Endothelial cell of umbilical vein (primary cell): Measurements from ENCODE around the gene ALG12.

ENCODE experiments used
- CTCF ChIP-seq, 2 donors: IDR thresholded peaks; 1 replicate in 1 of 2; 2 replicates in 1 of 2; pipeline ENCODE4 v1.5.1; 2011; ENCODE audit warnings: low read length in 2 of 2, mild to moderate bottlenecking in 2 of 2, moderate library complexity in 2 of 2, control low read depth in 1 of 2, inconsistent platforms in 1 of 2, low read depth in 1 of 2; ENCODE audit not compliant: insufficient read depth in 1 of 2; ENCODE audit errors: extremely low read depth in 1 of 2
- EZH2 ChIP-seq: IDR thresholded peaks from 2 replicates; pipeline ENCODE4 v1.6.1; 2012; ENCODE audit warnings: borderline replicate concordance, low read depth, mild to moderate bottlenecking, moderate library complexity, low read length, inconsistent platforms; ENCODE audit not compliant: severe bottlenecking
- FOS ChIP-seq: IDR thresholded peaks from 2 replicates; pipeline ENCODE4 v1.6.1; 2011; ENCODE audit warnings: mild to moderate bottlenecking, low read length, moderate library complexity, borderline replicate concordance; ENCODE audit not compliant: insufficient read depth
- JUN ChIP-seq: IDR thresholded peaks from 2 replicates; pipeline ENCODE4 v1.6.1; 2011; ENCODE audit warnings: borderline replicate concordance, low read depth; ENCODE audit not compliant: insufficient read length, insufficient read depth
- MAX ChIP-seq: IDR thresholded peaks from 2 replicates; pipeline ENCODE4 v1.6.1; 2011; ENCODE audit not compliant: insufficient read depth, insufficient read length
- MYC ChIP-seq: IDR thresholded peaks from one replicate; pipeline ENCODE4 v1.6.1; 2011; ENCODE audit warnings: mild to moderate bottlenecking, low read depth, low read length
- POLR2A ChIP-seq: IDR thresholded peaks from 2 replicates; pipeline ENCODE4 v1.6.1; 2012; ENCODE audit warnings: low read depth, mild to moderate bottlenecking, control low read depth, low read length

- TF ChIP-seq JUN (no peak), POLR2A (no peak), CTCF (IDR thresholded peaks at IDR 0.05; ENCODE audit: extremely low read depth in 1 of 2, insufficient read depth in 1 of 2, low read depth in 1 of 2, low read length in 2 of 2) (no peak), FOS (no peak), EZH2 (no peak), MAX (no peak), MYC (no peak)
These were observed 8.7 kb upstream of the ALG12 start for GRCh38 chr22:49926916-49927315.
